GM21528 (cell line): ENCODE results near the gene MEGF8.
"Not testable (repeated sequence)": the region's sequence is repeated elsewhere in the genome, so short reads cannot be mapped to it uniquely, and the experiment has no call there.

Source experiments
- ATAC-seq: cut with Tn5 transposase; IDR thresholded peaks from one replicate; pipeline ENCODE4 v1.9.1; 2021; ENCODE audit warnings: mild to moderate bottlenecking, moderate library complexity; ENCODE audit not compliant: unreplicated experiment, low FRiP score

The MEGF8 gene

DNA sequence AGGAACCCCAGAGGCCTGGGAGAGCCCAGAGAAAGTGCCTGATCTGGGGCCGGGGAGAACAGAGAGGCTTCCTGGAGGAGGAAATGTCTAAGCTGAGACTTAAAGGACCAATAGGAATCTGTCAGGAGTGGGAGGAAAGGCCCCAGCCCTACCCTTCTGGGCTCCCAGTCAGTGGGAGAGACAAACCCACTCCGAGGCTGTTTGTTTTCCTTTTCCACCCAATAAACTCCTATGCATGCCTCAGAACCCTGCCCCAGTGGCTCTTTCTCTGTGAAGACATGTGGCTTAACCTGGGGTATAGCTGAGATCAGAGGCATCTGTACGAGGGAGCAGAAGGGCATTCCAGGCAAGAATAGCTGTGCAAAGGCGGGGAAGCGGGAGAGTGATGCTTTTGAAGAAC is 1.9 kb downstream of the MEGF8 start:
- ATAC-seq: no peak

DNA sequence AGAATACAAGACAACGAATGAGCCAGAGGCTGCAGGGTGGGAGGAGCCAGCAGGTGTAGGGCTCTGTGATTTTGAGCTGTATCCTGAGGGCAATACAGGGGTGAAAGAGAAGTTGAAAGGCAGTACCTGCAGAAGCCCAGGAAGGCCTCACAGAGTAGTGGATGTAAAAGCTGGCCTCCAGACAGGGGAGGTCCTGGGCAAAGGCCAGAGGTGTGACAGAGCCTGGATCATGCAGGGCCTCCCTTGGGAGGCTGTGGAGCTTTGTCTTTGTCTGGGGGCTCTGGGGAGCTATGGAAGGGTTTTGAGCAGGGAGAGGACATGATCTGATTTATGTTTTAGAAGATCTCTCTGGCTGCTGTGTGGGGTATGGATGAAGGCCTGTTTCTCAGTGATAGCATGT is 2.7 kb downstream of the MEGF8 start:
- no peak for ATAC-seq

DNA sequence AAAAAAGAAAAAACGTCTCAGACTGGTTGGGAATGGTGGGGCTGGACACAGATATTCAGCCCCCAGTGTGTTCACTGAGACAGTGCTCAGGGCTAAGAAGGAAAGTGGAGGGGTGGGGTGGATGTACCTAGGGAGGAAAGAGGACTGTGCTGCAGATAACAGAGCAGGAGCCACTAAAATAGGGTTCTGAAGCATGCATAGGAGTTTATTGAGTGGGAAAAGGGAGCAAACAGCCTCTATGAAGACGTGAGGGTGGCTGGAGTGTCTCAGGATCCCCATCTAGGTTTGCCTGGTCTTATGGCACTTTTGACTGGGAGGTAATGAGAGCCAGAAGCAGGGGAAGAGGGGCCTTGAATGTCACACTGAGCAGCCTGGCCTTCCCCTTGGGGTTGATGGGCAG is 3.4 kb downstream of the MEGF8 start:
- ATAC-seq: no peak

DNA sequence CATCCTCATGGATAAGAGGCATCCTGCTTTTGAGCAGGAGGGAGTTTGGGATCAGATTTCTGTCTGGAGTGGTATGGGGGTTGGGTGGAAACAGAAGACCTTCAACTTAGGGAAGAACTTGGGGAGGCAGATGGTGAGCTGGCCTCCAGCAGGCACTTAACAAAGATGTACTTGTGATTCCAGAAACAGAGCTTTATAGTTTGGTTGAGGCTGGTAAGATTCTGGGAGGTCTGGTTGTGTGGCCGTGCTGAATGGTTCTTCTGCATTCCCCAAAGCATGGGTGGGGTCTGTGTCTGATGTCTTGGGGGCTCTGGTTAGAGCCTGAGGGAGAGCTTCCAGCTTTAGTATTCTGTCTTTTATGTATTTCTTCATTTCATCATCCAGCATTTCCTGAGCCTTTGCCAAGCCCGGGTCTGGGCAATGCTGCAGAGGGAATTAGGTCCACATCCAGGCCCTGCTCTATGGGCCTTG is 4.8 kb downstream of the MEGF8 start:
- ATAC-seq: no peak

DNA sequence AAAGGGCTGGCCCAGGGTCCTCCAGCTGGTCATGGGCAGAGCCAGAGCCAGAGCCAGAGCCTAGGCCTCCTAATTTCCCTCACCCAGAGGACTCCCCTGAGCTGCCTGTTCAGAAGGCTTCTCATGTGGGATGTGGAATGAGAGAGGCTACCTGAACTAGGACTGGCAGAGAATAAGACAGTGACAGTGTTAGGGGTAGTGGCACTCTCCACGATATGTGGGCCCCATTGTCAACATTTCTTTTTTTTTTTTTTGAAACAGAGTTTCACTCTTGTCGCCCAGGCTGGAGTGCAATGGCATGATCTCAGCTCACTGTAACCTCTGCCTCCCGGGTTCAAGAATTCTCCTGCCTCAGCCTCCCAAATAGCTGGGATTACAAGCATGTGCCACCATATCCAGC is 5.9 kb downstream of the MEGF8 start:
- not testable (repeated sequence) for ATAC-seq

DNA sequence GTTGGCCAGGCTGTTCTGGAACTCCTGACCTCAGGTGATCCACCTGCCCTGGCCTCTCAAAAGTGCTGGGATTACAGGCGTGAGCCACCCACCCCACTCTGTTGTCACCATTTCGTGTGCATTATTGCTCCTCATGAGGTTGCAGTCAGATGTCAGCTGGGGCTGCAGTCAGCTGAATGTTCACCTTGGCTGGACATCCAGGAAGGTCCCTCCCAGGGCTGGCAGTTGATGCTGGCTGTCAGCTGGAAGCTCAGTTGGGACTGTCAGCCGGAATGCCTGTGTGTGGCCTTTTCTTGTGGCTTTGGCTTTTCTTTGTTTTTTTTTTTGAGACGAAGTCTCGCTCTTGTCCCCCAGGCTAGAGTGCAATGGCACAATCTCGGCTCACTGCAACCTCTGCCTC is 6.6 kb downstream of the MEGF8 start:
- ATAC-seq: no peak

DNA sequence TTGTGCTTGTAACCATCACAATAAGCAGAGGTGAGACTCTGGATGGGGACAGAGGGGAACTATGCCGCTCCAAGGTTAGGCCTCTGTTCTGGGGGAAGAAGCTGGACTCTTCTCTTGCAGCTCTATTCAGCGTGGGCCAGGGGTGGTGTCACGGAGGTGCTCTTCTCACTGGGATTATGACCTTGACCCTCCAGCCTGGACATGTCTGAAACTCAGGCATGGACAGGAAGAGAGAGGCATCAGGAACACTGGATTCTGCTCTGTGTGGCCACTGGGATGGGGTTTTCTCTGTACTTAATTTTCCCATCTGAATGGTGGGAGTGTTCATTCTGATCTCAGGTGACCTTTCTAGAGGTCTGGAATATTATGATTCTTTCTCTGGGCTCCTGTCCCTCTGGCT is 7.6 kb downstream of the MEGF8 start:
- ATAC-seq: no peak

DNA sequence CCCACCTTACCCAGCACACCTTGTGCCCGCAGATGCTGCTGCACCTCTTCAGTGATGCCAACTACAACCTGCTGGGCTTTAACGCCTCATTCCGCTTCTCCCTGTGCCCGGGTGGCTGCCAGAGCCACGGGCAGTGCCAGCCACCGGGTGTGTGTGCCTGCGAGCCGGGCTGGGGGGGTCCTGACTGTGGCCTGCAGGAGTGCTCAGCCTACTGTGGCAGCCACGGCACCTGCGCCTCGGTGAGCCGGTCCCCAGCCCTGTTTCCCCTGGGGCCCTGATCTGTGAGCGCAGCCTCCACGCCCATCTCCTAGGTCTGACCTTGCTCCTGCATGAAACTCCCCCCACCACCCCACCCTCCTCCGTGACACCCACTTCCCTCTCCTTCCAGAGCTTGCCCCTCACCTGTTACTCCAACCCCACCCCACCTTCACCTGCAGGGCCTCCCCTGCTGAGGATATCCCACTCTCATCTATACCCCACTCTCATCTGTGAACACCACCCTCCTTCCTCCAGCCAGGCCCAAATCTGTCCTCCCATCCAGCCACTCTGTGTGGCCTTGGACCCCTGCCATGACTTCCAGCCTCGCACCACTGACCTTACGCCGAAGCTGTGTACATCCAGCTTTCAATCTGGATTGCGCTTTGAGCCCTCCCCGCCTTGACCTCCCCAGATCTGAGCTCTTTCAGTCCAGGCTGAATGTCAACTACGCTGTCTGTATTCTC is 8.7 kb downstream of the MEGF8 start:
- no peak for ATAC-seq

DNA sequence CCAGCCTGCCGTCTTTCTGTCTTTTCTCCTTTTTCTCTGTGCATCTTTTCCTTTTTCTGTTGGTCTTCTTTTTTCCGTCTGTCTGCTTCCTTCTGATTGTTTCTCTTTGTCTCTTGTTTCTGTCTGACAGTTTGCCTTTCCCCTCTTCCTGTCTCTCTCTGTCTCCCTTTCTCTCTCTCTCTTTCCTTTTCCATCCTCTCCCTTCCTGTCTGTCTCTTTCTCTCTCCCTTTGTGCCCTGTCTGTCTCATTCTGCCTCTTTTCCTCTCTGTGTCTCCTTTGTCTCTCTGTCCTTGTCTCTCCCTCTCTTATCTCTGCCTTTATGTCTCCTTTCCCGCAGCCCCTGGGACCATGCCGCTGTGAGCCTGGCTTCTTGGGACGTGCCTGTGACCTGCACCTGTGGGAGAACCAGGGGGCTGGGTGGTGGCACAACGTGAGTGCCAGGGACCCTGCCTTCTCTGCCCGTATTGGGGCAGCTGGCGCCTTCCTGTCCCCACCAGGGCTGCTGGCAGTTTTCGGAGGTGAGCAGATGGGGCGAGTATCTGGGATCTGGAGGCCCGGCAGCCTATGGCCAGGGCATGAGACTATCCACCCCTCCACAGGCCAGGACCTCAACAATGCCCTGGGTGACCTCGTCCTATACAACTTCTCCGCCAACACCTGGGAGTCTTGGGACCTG is 9.4 kb downstream of the MEGF8 start:
- no peak for ATAC-seq

DNA sequence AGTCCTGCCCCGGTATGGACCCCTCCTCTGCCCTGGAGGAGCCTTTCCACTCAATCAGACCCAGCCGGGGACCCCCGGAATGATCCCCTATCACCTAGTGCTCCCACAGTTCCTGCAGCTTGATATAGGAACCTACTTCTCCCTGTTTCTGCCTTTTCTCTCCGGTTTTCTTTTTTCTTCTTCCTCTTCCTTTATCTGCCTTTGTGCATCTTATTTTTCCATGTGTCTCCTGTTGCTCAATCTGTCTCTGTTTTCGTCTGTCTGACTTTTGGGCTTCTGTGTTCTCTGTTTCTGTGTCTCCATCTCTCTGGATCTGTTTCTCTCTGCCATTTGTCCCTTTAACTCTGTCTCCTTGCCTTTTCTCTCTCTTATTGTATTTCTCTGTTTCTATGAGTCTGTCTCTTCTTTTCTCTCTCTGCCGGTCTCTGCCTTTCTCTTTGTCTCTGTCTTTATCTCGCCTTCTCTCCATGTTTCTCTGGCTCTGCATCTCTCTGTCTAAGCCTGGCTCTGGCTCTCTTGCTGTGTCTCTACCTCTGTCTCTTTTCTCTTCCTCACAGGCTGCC is 10.0 kb downstream of the MEGF8 start:
- ATAC-seq: no peak

DNA sequence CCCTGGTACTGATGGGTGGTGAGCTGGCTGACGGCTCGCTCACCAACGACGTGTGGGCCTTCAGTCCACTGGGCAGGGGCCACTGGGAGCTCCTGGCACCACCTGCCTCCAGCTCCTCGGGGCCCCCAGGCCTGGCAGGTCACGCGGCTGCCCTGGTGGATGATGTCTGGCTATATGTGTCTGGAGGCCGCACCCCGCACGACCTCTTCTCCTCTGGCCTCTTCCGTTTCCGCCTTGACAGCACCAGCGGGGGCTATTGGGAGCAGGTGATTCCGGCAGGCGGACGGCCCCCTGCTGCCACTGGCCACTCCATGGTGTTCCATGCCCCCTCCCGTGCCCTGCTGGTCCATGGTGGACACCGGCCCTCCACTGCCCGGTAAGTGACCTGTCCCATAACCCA is 10.5 kb downstream of the MEGF8 start:
- no peak for ATAC-seq

DNA sequence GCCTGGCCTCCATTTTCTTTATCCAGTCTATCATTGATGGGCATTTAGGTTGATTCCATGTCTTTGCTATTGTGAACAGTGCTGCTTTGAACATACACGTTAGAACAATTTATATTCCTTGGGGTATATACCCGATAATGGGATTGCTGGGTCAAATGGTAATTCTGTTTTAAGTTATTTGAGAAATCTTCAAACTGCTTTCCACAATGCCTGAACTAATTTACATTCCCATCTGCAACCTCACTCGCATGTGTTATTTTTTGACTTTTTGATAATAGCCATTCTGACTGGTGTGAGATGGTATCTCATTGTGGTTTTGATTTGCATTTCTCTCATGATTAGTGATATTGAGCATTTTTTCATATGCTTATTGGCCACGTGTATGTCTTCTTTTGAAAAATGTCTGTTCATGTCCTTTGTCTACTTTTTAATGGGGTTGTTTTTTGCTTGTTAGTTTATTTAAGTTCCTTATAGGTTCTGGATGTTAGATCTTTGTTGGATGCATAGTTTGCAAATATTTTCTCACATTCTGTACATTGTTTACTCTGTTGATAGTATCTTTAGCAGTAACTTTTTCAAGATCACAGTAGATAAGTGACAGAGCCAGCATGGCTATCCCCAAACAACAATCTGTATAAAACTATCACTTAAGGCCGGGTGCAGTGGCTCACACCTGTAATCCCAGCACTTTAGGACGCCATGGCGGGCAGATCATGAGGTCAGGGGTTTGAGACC is 13.9 kb downstream of the MEGF8 start:
- not testable (repeated sequence) for ATAC-seq

DNA sequence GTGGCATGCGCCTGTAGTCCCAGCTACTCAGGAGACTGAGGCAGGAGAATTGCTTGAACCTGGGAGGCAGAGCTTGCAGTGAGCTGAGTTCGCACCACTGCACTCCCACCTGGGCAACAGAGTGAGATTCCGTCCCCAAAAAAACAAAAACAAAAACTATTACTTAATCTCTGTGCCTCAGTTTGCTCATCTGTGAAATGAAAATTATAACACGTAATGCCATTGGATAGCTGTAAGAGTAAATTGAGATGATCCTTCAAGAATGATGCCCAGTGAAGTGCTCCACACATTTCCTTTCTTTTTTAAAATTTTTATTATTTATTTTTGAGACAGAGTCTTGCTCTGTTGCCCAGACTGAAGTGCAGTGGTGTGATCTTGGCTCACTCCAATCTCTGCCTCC is 14.5 kb downstream of the MEGF8 start:
- ATAC-seq: not testable (repeated sequence)

DNA sequence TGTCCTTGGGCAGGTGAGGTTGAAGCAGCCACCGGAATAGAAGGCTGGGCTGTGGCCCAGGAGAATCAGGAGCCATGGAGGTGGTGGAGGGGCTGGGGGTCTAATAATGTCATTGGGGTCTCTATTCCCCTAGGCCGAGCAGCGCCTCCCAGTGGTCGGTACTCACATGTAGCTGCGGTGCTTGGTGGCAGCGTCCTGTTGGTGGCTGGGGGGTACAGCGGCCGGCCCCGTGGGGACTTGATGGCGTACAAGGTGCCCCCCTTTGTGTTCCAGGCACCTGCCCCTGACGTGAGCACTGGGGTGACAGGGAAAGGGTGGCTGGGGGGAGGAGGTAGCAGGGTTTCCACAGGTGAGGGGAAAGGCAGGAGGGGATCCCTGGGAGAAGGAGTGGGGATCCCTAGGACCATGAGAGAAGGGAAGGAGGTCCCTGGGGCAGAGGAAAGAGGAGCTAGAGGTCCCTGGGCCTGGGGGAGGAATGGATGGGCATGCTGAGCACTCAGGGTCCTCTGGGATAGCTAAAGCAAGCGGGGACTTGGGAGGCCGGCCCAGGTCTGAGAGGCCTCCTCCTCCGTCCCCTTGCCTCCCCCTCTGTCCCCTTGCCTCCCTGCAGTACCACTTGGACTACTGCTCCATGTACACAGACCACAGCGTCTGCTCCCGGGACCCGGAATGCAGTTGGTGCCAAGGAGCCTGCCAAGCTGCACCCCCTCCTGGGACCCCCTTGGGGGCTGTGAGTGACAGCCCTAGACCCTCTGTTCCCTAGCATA is 18.1 kb downstream of the MEGF8 start:
- no peak for ATAC-seq

DNA sequence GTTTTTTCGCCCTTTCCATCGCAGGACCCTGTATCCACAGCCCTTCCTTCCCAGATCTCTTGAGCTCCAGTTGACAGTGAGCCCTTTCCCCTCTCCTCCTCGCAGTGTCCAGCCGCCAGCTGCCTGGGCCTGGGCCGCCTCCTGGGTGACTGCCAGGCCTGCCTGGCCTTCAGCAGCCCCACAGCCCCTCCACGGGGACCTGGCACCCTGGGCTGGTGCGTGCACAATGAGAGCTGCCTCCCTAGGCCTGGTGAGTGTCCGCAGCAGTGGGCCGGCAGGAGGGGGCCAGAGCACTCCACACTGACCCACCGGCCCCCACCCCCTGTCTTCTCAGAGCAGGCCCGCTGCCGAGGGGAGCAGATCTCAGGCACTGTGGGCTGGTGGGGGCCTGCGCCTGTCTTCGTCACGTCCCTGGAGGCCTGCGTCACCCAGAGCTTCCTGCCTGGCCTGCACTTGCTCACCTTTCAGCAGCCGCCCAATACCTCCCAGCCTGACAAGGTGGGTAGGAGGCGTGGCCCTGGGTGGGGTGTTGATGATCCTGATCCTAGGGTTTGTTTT is 19.0 kb downstream of the MEGF8 start:
- ATAC-seq: no peak

DNA sequence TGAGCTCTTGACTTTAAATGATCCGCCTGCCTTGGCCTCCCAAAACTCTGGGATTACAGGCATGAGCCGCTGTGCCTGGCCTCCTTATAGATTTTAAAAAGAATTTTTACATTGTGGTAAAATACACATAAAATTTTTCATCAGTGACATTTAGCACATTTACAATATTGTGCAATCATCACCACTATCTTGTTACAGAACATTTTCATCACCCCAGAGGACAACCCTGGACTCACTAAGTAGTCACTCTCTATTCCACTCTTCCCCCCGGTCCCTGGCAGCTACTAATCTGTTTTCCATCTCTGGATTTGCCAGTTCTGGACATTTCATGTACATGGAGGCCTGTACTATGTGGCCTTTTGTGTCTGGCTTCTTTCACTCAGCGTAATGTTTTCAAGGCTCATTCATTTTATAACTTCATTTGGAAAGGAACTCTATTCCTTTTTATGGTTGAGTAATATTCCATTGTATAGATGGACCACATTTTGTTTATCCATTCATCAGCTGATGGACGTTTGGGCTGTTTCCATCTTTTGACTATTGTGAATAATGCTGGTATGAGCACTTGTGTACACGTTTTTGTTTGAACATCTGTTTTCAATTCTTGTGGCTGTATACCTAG is 19.9 kb downstream of the MEGF8 start:
- ATAC-seq: no peak

DNA sequence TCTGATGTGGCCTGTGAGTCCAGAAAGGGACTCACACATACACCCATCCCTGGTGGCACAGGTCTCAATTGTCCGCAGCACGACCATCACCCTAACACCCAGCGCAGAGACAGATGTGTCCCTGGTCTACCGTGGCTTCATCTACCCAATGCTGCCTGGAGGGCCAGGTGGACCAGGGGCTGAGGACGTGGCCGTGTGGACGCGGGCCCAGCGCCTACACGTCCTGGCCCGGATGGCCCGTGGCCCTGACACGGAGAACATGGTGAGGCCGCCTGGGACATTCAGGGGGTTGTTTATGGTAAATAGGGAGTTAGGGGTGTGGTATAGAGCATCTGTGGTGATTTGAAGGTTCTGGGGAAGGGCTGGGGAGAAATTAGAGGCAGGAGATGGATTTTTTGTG is 22.8 kb downstream of the MEGF8 start:
- ATAC-seq: no peak

DNA sequence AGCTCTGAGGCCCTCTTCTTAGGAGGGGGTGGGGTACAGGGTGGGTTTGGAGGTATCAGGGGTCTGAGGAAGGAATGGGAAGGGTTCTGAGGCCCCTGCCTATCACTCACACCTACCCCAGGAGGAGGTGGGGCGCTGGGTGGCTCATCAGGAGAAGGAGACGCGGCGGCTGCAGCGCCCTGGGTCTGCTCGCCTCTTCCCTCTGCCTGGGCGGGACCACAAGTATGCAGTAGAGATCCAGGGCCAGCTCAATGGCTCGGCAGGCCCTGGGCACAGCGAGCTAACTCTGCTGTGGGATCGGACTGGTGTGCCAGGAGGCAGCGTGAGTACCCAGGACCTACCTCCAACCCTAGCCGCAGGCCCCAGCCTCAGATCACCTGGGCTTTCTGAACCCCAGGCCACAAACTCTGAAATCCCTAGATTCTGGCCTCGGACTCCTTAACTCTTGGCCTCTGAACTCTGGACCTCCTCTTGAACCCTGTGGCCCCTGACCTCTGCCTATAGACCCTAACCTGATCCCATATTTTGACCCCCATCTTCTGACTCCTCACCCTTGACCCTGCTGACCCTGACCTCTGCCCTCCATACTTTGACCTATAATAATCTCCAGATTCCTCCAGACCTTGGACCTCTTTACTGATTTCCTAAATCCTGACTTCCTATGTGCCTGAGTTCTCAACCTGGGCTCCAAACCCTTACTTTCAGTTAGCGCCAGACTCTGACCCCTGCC is 24.1 kb downstream of the MEGF8 start:
- no peak for ATAC-seq

DNA sequence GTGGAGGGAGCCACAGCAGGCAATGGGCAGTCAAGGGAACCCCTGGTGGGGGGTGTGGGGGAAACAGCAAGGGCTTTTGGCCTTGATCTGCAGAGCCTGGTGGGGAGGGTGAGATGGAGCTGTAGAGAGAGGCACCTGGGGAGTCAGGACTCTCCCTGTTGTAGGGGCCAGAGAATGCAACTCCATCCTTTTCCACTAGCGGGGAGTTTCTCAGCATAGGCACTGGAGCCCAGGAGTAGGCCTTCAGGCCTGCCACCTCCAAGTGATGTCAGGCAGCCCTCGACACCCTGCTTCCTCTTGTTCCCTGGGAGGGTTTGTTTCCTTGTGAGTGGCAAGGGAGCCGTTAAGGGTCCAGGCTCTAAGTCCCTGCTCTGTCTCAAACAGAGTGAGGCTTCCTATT is 25.0 kb downstream of the MEGF8 start:
- ATAC-seq: no peak
